IMR-90 (cell line): ENCODE data around the gene BANP. TPM values are rescaled to one million over a fixed set of nuclear protein-coding genes. Genes with fewer than 3 reads are reported as not detected.
"Not testable (repeated sequence)": the region's sequence is repeated elsewhere in the genome, so short reads cannot be mapped to it uniquely, and the experiment has no call there.

Source experiments
- ATAC-seq: fragments of 200-7000 bp; cut with Tn5 transposase; 2 replicates; pipeline ENCODE4 v1.9.1; 2020; ENCODE audit warnings: low read depth, mild to moderate bottlenecking, moderate library complexity
- BruUV-seq: library from RNA; stranded (reverse); fragments of 400-500 nt; replicated peaks from 2 replicates; lab custom pipeline; 2021; lab: Mats Ljungman, UMichigan
- CTCF ChIA-PET: fragments of 300-600 bp; formaldehyde crosslinking; extraction: SDS; loops from one replicate; lab custom pipeline; 2021; ENCODE audit warnings: antibody characterized with exemption; lab: Yijun Ruan, JAX
- POLR2A ChIA-PET: fragments of 300-600 bp; sonication (Branson Sonifier 250); formaldehyde crosslinking; loops from one replicate; lab custom pipeline; 2022; ENCODE audit warnings: antibody characterized with exemption; ENCODE audit not compliant: unreplicated experiment; lab: Charles Lee
- DNase-seq: peaks from one replicate; pipeline ENCODE4 v3.0.0; 2013
- H2AFZ ChIP-seq: replicated peaks from 2 replicates; pipeline ENCODE3; 2013; ENCODE audit warnings: low read length, mild to moderate bottlenecking; ENCODE audit not compliant: poor library complexity
- H2AK5ac ChIP-seq: 2 replicates; pipeline ENCODE4 v1.6.1; 2013; ENCODE audit warnings: low read depth, low read length, inconsistent platforms
- H2AK9ac ChIP-seq: replicated peaks from 2 replicates; pipeline ENCODE3; 2013; ENCODE audit warnings: mild to moderate bottlenecking, low read depth, low read length, moderate library complexity; ENCODE audit not compliant: poor library complexity
- H2BK120ac ChIP-seq: 2 replicates; pipeline ENCODE4 v1.6.1; 2013; ENCODE audit warnings: low read depth, low read length, inconsistent platforms
- H2BK15ac ChIP-seq: 3 replicates; pipeline ENCODE4 v1.6.1; 2013; ENCODE audit warnings: low read depth, low read length, inconsistent platforms
- H2BK20ac ChIP-seq: 2 replicates; pipeline ENCODE4 v1.6.1; 2013; ENCODE audit warnings: low read depth, mild to moderate bottlenecking, inconsistent platforms, low read length, moderate library complexity
- H2BK5ac ChIP-seq: 2 replicates; pipeline ENCODE4 v1.6.1; 2013; ENCODE audit warnings: mild to moderate bottlenecking, low read depth, low read length, inconsistent platforms; ENCODE audit not compliant: poor library complexity, severe bottlenecking
- H3K14ac ChIP-seq: replicated peaks from 2 replicates; pipeline ENCODE4 v1.6.1; 2013; ENCODE audit warnings: low read depth, low read length, inconsistent platforms
- H3K18ac ChIP-seq: 2 replicates; pipeline ENCODE4 v1.6.1; 2013; ENCODE audit warnings: low read depth, low read length, control low read depth
- H3K23ac ChIP-seq: 2 replicates; pipeline ENCODE4 v1.6.1; 2013; ENCODE audit warnings: low read depth, low read length, inconsistent platforms
- H3K27ac ChIP-seq: 2 replicates; pipeline ENCODE4 v1.5.1; 2013; ENCODE audit warnings: mild to moderate bottlenecking, control low read depth, low read length; ENCODE audit not compliant: insufficient read depth
- H3K27me3 ChIP-seq: 2 replicates; pipeline ENCODE4 v1.6.1; 2013; ENCODE audit warnings: low read length; ENCODE audit not compliant: control insufficient read depth, insufficient read depth
- H3K36me3 ChIP-seq: 2 replicates; pipeline ENCODE4 v1.6.1; 2013; ENCODE audit warnings: low read length, mixed read lengths; ENCODE audit not compliant: control insufficient read depth, insufficient read depth
- H3K4ac ChIP-seq: 2 replicates; pipeline ENCODE4 v1.6.1; 2013; ENCODE audit warnings: low read depth, low read length, inconsistent platforms
- H3K4me1 ChIP-seq: 2 replicates; pipeline ENCODE4 v1.6.1; 2013; ENCODE audit warnings: low read length, mixed read lengths; ENCODE audit not compliant: control insufficient read depth, insufficient read depth
- H3K4me2 ChIP-seq: 2 replicates; pipeline ENCODE4 v1.6.1; 2013; ENCODE audit warnings: low read depth, mild to moderate bottlenecking, control low read depth, low read length, moderate library complexity
- H3K4me3 ChIP-seq: 2 replicates; pipeline ENCODE4 v1.5.1; 2013; ENCODE audit warnings: low read depth, mild to moderate bottlenecking, control low read depth, low read length, moderate library complexity; ENCODE audit not compliant: insufficient read depth
- H3K56ac ChIP-seq: 2 replicates; pipeline ENCODE4 v1.6.1; 2013; ENCODE audit warnings: low read length, inconsistent platforms; ENCODE audit not compliant: insufficient read depth; ENCODE audit errors: extremely low read depth
- H3K79me1 ChIP-seq, 2 experiments: 2 replicates each; pipeline ENCODE4 v1.6.1; 2013; ENCODE audit warnings: low read length in 2 of 2, inconsistent platforms in 1 of 2, low read depth in 1 of 2
- H3K9ac ChIP-seq: 2 replicates; pipeline ENCODE4 v1.6.1; 2013; ENCODE audit warnings: low read depth, low read length, control low read depth
- H3K9me1 ChIP-seq: 2 replicates; pipeline ENCODE4 v1.6.1; 2013; ENCODE audit warnings: low read length, inconsistent platforms; ENCODE audit not compliant: insufficient read depth
- H3K9me3 ChIP-seq: 2 replicates; pipeline ENCODE4 v1.6.1; 2013; ENCODE audit warnings: low read length; ENCODE audit not compliant: control insufficient read depth, insufficient read depth
- H4K20me1 ChIP-seq: 2 replicates; pipeline ENCODE4 v1.6.1; 2013; ENCODE audit warnings: low read length, inconsistent platforms; ENCODE audit not compliant: insufficient read depth
- H4K5ac ChIP-seq: 2 replicates; pipeline ENCODE4 v1.6.1; 2013; ENCODE audit warnings: mild to moderate bottlenecking, low read depth, low read length, control low read depth
- H4K8ac ChIP-seq, 2 experiments: 2 replicates each; pipeline ENCODE4 v1.6.1; 2013; ENCODE audit warnings: low read depth in 2 of 2, low read length in 2 of 2, control low read depth in 1 of 2, inconsistent platforms in 1 of 2
- H4K91ac ChIP-seq: 2 replicates; pipeline ENCODE4 v1.6.1; 2013; ENCODE audit warnings: low read depth, low read length, inconsistent platforms; ENCODE audit not compliant: insufficient read depth
- MAFK ChIP-seq: IDR thresholded peaks from 2 replicates; pipeline ENCODE4 v1.6.1; 2012; ENCODE audit warnings: low read depth, low read length, improper control_type of control experiment
- WGBS, 2 experiments: methylation state at CpG; one replicate each; pipeline versions ENCODE4 v1.1.5 to v1.1.7; 2013; ENCODE audit warnings: missing lambda C conversion rate in 2 of 2; ENCODE audit not compliant: insufficient read length in 1 of 2; ENCODE audit errors: extremely low coverage in 2 of 2; 5-methylcytosine and 5-hydroxymethylcytosine counted together
- dilution Hi-C: fragments of 300-500 bp; cut with HindIII; formaldehyde crosslinking; loops from one replicate; pipeline ENCODE4 v1.14.3; 2018; ENCODE audit warnings: low sequenced_read_pairs; ENCODE audit not compliant: unreplicated experiment
- in situ Hi-C: fragments of 300-500 bp; cut with MboI; formaldehyde crosslinking; loops from 3 replicates; pipeline ENCODE4 v1.14.3; 2019; ENCODE audit warnings: low sequenced_read_pairs, inconsistent platforms, mixed read lengths
- intact Hi-C: fragments of 100-400 bp; cut with micrococcal nuclease; formaldehyde crosslinking; loops from 2 replicates; pipeline ENCODE4 v1.10.0; 2022
- polyA plus RNA-seq, 3 experiments: library from polyadenylated mRNA; depleted of rRNA; stranded (reverse); fragments of >200 nt; gene quantifications; 2 replicates each; pipeline ENCODE4 v1.2.3, GENCODE V29; 2012; ENCODE audit warnings: low replicate concordance in 1 of 3
- total RNA-seq: library from RNA; depleted of rRNA; stranded (reverse); fragments of >200 nt; gene quantifications from 2 replicates; pipeline ENCODE4 v1.2.3, GENCODE V29; 2012

The BANP gene
- total and polyA plus RNA-seq, 2 of the 4 experiments (the other 2 are of a cell fraction), result 17.4 to 17.9 TPM

GRCh38 chr16:87992142-87992541 is 40.9 kb downstream of the BANP start:
- H2AFZ ChIP-seq, ATAC-seq, H3K18ac ChIP-seq, dilution Hi-C loops, H3K9me3 ChIP-seq, H3K4me3 ChIP-seq, H3K9me1 ChIP-seq, H2BK5ac ChIP-seq, H2AK9ac ChIP-seq, H2BK20ac ChIP-seq, CTCF ChIA-PET, H4K91ac ChIP-seq, H3K14ac ChIP-seq, H3K4me1 ChIP-seq, H3K4me2 ChIP-seq, H4K8ac ChIP-seq, DNase-seq, intact Hi-C loops, H3K23ac ChIP-seq, H3K9ac ChIP-seq, H3K36me3 ChIP-seq, H3K56ac ChIP-seq, H3K27me3 ChIP-seq, H3K27ac ChIP-seq, in situ Hi-C loops, H4K20me1 ChIP-seq, BruUV-seq, H2BK15ac ChIP-seq, H3K4ac ChIP-seq, H4K5ac ChIP-seq, H2AK5ac ChIP-seq, H2BK120ac ChIP-seq: not testable (repeated sequence)
- H3K79me1 ChIP-seq, result peaks cover 14 to 32% of the 10 kb centered on the region in 2 experiments
- POLR2A ChIA-PET, result interaction anchor here (0.7 kb wide), 1 partner anchor 89 kb away, joined by 8 read pairs; no protein-coding TSS in a partner anchor
- TF ChIP-seq MAFK, result peak; percentile 74
- no CpG with 5 or more reads among the region's 7 CpGs for WGBS, 2 experiments
